B cell (primary cell): ENCODE measurements around the gene MTUS2.

Experiments
- CTCF ChIP-seq: fragments of 200-600 bp; IDR thresholded peaks from one replicate; pipeline ENCODE4 v1.8.0; 2022; ENCODE audit warnings: antibody characterized with exemption, mild to moderate bottlenecking
- EZH2 ChIP-seq: IDR thresholded peaks from 2 replicates; pipeline ENCODE4 v1.6.1; 2012; ENCODE audit warnings: borderline replicate concordance, low read depth, mild to moderate bottlenecking, moderate library complexity, low read length; ENCODE audit not compliant: insufficient read depth, poor library complexity, severe bottlenecking

DNA sequence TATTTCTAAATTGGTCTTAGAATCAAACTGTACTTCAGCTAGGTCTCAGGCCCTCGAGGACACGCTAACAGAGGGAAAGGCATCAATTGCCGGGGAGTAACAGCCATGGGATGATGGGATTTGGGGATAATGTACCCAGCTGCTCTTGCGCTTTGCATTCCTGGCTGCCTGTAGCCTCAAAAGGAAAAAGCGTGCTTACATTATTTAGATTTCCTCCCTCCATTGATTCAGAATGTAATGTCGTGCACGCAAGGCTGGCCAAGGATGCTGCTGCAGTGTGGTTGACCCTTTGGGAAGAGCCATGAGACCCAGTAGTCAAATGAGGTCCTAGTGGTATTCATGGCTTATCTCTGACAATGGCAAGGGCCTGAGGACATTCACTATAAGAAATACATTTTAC lies 680.2 kb downstream of the MTUS2 start:
- TF ChIP-seq CTCF (no peak), EZH2 (no peak)
